ENCODE data around the gene RGS21.

The RGS21 gene, protein sequence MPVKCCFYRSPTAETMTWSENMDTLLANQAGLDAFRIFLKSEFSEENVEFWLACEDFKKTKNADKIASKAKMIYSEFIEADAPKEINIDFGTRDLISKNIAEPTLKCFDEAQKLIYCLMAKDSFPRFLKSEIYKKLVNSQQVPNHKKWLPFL

GRCh38 chr1:192316942-192317450, at the start of gene RGS21:
Gene RGS21 (plus strand): TSS chr1:192316992. CDS start chr1:192343037, 26,045 bp downstream.
- no peak for TF ChIP-seq CTCF (IDR thresholded peaks at IDR 0.05)

DNA sequence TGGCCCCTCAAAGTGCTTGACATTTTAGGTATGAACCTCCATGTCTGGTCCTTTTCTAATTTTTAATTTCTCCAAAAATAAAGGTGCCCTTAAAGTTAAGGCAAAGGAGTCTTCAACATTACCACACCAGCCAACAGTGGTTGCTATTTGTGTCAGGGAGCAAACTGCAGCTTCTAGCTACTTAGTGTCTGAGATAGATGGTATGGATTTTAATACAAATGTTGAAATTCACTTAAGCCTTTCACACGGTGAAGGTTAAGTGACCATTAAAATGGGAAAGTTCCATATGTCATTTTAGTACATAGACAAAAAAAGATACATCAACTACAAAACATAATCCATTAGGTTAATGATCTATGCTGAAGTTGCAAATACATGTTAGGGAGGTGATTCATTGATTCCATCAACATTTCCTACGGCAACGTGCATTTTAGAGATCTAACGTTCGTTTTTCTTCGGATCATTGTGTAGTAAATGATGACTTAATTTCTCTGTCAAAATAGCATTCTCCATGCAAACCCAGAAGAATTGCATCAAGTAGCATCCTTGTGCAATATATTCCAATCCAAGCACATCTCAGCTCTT, 48.2 kb upstream of the RGS21 start:
- TF ChIP-seq CTCF (IDR thresholded peaks at IDR 0.05): no peak

DNA sequence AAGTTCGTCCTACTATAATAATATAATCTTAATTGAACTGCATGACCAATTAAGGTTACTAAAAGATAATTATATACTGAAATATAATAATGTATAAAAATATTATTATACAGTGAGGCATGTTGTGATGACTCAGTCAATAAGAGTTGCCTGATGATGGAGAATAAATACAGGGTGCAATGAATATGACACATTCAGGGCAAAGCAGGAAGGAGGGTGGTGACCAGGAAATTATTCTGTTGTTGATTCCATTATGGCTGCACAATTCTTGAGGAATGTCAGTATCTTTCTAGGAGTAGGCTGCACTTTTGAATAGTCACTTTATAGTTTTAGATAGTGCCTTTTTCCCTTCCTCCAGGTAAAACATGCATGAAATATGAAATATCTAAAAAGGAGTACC, 46.4 kb upstream of the RGS21 start:
- TF ChIP-seq CTCF (IDR thresholded peaks at IDR 0.05): no peak

GRCh38 chr1:192272732-192273131, 44.1 kb upstream of the RGS21 start:
- TF ChIP-seq CTCF (IDR thresholded peaks at IDR 0.05): no peak

DNA sequence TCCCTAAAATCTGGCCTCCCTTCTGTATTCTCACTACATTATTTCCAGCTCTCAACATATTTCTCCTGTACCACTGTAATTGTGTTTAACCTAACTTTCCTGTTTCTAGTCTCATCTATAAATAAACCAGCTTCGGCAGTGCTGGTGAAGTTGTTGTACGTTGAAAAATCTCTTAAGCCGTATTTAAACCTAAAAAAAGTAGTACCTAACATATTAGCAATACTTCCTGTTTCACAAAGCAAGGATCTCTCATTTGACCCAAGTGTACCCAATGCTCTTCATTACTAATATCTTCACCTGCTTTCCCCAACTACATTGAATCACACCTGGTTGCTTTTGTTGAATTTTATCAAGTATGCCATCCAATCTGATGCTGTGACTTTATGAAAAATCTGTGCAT, 42.2 kb upstream of the RGS21 start:
- TF ChIP-seq CTCF (IDR thresholded peaks at IDR 0.05): no peak

DNA sequence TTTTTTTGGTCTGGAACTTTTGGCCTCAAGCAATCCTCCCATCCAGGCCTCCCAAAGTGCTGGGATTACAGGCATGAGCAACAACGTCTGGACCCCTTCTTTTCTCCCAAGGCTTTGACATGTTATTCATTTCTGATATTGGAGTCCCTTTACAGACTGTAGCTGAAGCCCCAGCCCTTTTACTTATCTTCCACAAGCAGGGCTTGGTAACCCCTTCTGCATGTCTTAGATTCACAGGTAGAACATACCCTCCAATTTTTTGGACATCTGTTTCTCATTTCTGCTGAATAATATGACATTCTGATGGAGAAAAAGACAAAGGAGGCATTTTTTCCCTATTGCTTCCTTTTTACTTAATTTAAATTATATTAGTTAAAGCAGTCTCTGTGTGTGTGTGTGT, 39.2 kb upstream of the RGS21 start:
- no peak for TF ChIP-seq CTCF (IDR thresholded peaks at IDR 0.05)

- no peak for TF ChIP-seq CTCF (IDR thresholded peaks at IDR 0.05)
These were observed 31.9 kb upstream of the RGS21 start for GRCh38 chr1:192284927-192285326.
